Gastrocnemius medialis (tissue), 4 donors: Measurements from ENCODE around the gene B3GNT3.

Experiments used
- POLR2A ChIP-seq, 2 donors: fragments of 450-650 bp; IDR thresholded peaks; one replicate each; pipeline ENCODE4 v1.6.1; 2017; ENCODE audit warnings: antibody characterized with exemption in 2 of 2, mild to moderate bottlenecking in 2 of 2, moderate library complexity in 2 of 2
- TF ChIP-seq, protein P1 (sequence below), 5 experiments: fragments of 450-650 bp in 3 of 5; fragments of 200-600 bp in 2 of 5; sonication (generic) in 2 of 5; IDR thresholded peaks in 4 of 5; conservative IDR thresholded peaks in 1 of 5; 1 replicate in 4 of 5; 2 replicates in 1 of 5; pipeline ENCODE4 v1.5.1; 2016 to 2019; ENCODE audit warnings: antibody characterized with exemption in 5 of 5, mild to moderate bottlenecking in 3 of 5, moderate library complexity in 3 of 5

DNA sequence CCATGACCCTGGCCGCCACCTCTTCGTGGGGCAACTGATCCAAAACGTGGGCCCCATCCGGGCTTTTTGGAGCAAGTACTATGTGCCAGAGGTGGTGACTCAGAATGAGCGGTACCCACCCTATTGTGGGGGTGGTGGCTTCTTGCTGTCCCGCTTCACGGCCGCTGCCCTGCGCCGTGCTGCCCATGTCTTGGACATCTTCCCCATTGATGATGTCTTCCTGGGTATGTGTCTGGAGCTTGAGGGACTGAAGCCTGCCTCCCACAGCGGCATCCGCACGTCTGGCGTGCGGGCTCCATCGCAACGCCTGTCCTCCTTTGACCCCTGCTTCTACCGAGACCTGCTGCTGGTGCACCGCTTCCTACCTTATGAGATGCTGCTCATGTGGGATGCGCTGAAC is 16.7 kb downstream of the B3GNT3 start:
- TF ChIP-seq POLR2A (IDR thresholded peaks at IDR 0.05), result no peak
- TF ChIP-seq, protein P1, sequence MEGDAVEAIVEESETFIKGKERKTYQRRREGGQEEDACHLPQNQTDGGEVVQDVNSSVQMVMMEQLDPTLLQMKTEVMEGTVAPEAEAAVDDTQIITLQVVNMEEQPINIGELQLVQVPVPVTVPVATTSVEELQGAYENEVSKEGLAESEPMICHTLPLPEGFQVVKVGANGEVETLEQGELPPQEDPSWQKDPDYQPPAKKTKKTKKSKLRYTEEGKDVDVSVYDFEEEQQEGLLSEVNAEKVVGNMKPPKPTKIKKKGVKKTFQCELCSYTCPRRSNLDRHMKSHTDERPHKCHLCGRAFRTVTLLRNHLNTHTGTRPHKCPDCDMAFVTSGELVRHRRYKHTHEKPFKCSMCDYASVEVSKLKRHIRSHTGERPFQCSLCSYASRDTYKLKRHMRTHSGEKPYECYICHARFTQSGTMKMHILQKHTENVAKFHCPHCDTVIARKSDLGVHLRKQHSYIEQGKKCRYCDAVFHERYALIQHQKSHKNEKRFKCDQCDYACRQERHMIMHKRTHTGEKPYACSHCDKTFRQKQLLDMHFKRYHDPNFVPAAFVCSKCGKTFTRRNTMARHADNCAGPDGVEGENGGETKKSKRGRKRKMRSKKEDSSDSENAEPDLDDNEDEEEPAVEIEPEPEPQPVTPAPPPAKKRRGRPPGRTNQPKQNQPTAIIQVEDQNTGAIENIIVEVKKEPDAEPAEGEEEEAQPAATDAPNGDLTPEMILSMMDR (IDR thresholded peaks at IDR 0.05 in 4 of 5, conservative IDR thresholded peaks at IDR 0.05 in 1 of 5), result no peak
